NCI-H774 (cell line): ENCODE data around the gene SEMA6A.

Source experiments
- DNase-seq: peaks from one replicate; lab custom pipeline; 2025; lab: John Stamatoyannopoulos, UW

The SEMA6A gene

DNA sequence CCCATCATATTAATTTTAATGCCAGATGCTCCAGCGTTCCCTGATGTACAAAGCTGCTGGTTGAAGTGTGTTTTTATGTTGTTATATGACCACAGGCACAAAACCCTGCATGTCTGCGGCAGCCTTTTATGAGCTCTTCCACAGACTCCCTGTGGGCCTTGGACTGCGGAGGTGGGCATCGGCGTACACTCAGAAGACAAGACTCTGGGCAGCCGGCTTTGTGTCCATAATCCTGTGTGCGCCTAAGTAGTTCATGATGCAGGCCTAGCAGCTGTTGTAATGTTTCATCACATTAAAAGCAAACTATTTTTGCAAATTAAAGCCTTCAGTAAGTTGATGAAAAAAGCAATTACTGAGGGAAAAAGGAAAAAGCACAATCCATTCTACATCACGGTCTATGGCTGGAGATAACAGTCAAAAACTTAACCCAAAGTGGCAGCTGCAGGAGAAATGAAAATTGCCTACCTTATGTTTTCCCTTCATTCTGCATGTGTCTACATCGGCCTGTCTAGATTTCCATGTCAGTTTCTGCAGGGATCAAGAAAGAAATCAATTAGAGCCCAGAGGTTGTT is 78.8 kb downstream of the SEMA6A start:
- DNase-seq, result no peak

DNA sequence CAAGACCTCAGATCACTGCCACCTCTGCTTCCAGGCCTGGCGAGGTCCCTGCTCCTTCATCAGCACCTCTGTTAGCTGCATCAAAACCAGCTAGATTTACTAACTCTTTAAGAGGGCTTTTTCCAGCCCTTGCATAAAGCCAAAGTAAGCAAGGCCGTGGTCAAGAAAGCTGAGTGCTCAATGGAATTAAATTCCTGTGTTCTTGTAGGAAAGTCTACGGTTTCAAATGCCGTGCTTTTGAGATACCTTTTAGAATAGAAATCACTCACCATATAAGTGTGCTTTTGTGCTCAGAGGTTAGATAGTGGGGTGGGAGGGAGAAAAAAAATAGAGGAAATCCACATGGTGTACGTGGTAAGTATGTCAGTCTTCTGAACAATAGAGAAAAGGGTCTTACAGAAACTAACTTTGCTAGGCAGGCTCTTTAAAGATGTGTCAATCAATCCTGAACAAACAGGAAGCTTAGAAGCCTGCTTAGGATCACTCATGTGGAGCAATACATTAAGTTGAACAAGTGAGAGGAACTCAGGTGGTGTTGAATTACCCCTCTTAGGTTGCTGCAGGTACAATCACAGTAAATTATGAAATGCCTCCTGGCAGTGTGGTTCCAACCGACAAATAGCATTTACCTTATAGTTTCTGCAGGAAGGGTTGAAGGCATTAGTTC is 79.7 kb downstream of the SEMA6A start:
- DNase-seq, result no peak

DNA sequence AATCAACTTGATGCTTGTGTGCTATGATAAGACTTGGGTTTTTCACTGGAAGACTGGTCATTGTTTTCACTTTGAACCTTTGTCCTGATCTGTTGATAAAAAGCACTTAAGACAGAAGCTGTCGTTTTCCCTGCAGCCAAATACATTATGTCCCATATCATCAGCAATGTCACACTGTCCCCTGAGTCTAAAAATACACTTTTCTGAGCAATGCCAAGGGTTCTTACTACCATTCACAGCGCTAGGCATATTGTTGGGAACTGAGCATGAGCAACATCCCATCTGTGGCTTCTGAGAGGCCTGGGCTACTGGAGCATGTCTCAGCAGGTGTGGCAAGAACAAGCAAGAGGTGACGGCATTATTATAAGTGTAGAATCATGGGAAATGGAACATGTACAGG is 81.8 kb downstream of the SEMA6A start:
- DNase-seq, result no peak

DNA sequence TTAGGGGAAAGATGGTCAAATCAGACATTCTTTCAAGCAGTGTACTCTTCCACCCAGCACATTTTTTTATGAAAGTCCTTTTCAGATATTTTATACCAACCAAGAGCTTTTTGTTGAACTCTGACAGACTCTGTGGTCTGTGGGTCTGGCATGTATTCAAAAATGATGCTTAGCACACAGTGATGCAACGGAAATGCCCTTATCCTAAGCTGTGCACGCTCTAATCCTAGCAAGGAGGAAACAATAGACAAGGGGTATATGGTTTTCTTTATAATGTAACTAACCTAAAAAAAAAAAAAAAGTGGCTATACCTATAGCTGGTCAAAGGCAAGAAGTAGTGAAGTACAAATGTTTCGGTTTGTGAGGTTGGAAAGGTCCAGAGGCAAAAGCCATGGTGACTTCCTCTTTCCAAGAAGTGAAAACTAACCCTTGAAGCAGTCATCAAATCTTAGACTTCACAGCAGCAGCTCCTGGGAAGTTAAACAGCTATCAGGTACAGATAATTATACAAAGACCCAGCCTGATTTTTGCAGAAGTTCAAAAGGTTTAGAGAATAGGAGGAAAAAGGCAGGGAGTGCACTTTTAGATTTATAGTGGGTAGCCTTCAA is 82.5 kb downstream of the SEMA6A start:
- no peak for DNase-seq

DNA sequence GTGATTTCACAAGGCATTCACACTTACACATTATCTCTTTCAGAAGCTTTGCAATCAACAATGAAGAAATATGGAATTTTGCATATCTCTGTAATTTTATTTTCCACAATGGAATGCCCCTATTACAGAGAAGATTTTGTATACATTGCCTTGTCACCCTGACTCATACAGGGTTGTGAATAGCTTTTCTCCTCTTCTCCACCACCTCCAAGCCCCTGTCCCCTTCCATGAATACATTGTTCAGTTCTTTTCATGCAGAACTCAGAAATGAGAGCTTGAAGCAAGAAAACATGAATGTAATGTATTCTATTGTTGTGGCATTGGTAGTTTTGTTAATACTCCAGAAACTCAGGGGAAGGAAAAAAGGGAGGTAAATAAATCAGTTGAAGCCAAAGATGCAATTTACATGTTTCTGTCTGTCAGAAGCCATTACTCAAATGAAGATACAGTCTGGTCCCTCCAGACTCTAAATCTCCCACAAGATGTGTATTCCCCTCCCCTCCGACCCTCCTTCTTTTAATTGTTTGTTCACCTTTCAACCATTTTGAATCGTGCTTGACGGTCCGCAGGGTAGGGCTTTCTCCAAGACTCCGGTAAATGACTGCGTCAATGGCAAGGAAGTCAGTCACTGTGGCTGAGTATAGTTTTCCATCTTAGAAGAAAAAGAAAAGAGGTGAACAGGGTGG is 86.1 kb downstream of the SEMA6A start:
- DNase-seq, result no peak

DNA sequence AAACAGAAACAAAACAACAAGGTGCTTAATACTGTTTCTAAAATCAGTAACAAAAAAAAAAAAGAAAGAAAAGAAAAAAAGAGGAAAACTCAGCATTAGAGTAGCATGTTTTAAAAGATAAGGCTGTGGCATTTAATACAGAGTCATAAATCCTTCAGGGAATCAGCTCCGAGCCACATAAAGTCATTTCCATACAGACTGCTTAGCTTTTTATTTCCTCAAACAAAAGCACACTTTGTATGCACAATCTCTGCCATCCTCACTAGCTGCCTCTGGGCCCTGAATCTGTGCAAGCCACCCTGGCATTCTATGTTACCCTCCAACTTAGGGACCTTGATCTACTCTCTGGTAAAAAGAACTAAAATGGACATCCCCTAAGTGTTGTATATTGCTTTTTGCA is 87.6 kb downstream of the SEMA6A start:
- no peak for DNase-seq

DNA sequence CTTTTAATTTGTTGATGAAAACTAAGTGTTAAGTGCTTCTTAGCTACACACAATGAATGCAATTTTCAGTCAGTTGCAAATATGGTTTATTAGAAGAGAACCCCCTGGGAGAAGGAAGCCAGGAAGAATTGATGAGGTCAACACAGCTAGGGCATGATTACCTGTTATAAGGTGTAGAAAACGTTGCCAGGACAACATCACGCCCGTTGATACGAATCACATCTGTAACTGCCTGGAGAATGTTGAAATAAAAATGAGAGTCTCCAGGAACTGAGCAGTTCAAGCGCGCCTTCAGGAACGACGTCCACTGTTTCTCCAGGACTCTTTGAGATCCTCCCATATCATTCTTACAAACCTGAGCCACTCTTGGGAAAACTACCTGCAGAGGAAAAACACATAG is 88.0 kb downstream of the SEMA6A start:
- DNase-seq, result peak; percentile 40

DNA sequence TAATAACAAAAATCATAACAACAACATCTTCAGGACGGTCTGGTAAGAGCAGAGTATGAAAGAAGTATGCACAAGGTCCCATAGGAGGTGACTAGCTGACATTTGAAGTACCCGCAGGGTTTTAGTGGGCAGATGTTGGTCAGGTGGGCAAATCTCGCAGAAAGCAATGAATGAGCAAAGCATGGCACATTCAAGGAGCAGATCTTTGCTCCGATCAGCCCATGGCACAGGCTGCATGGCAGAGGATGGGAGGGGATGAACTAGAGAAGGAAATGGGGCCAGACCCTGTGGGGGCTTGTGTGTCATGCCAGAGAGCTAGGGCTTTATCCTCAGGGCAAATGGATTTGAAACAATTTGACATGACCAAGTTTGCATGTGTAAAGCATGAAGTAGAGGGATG is 90.0 kb downstream of the SEMA6A start:
- DNase-seq, result no peak

DNA sequence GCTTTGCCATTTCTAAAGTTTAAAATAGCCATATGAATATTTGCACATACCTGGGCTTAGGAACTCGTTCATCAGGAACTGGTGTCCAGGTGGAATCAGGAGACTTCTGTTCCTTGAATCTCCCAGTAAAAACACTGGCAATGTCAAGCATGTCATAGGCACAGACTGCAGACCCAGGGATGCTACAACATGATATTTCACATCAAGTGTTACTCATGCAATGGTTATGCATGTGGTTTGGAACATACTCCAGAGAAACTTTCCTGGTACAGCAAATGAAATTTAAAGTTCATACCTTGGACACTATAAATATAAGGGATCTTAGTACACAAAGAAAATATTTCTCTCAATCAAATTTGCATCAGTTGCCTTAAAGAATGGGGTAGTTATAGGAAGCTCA is 92.2 kb downstream of the SEMA6A start:
- no peak for DNase-seq

DNA sequence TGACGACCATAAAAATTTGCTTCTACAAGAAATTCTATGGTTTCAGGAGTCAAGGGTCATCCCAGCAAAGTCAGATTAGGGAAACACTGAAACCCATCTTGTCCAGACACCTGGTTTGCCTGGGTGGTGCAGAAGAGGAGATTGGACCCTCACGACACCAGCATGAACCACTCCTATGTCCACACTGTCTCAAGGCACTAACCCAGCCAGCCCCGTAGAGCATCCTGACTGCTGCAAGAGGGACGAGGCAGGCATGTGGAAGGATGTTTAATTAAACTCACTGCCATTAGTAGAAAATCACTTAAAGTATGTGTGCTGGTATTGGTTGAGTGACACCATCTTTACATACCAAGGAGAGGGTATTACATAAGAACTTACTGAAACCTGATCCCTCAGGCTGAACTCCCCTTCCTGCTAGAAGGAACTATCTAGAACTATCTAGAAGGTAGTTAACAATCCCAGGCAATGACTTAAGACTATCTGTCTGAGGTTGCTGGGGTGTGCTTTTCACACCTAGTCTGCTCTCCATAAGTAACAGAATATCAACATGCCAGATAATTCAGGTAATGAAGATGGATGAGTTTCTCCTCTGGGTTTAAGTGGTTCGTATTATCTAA is 93.6 kb downstream of the SEMA6A start:
- no peak for DNase-seq

DNA sequence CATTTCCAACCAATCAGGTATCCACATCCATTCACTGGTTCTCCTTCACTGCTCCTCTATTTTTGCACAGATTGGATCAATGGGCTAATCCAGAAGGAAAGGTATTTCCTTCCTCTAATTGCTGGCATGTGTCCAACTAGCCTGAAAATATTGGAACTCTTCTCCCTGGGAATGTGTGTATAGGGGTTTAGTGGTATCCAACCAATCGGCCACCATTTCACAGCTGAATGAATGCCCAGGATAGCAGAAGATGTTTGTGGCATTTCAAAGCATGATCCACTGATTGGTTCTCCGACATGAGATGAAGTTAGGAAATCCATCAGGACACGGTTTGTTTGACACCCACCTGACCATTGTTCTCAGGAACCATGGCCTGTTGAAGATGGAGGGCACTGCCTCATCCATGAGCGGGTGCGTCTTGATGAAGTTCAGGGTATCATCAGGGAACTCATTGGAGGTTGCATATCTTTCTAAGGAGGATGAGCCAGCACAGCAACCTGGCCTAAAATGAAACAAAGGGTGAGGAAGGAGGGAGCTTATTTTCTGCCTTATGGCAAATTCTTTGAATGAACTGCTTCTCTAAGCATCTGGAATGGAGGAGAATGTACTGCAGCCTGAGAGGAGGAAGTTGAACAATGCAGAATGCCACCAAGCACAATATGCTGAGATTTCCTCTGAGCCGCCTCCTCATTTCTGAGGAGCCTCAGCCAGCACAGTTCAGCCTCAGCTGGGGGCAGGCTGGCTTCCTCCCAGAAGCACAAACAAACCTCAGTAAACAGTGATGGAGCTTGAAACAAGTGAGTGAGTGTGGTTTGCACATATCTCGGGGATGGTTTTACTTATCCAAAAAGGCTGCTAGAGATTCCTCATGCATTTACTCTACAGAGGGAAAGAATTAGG is 94.6 kb downstream of the SEMA6A start:
- no peak for DNase-seq

DNA sequence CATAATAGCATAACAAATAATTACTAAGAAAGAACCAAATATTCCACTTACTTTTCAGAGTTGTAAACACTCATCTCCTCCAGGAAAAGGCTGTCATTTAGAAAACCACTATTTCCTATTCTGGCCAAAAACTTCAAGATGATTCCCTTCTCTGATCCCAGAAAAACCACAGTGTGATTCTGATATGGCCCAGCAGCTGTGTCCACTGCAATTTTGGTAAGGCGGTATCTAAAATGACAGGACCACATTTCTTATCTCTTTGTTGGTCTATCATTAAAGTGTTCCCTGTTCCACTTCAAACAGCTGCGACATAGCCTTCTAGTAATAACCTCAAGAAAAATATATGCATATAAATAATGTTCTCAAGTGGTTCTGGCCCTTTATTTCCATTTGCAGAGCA is 96.1 kb downstream of the SEMA6A start:
- DNase-seq, result no peak

DNA sequence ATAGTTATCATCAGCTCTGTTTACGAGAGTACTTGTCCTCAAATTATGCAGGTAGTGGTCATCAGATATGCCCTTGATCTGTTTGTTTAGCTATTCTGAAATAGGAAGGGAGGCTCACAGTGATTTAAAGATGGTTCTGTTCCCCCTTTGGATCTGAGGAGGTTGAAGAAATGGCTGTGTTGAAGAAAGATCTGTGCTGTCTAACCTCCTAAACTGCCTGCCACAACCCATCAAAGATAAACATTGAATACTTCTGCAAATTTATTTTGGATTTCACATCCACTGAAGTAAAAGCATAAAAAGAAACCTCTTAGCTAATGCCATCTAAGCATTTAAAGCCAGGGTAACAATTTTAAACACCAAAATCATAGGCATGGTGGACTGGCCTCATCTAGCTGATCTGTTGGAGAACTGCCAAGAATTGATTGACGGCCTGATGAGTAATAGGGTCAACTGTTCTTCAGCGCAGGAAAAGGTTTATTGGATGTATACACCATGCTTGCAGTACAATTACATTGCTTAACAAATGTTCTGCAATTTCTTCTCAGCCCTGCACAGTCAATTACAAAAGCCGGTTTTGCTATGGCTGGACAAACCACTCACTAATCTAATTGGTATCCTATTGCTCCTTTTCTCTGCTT is 97.6 kb downstream of the SEMA6A start:
- DNase-seq, result no peak

DNA sequence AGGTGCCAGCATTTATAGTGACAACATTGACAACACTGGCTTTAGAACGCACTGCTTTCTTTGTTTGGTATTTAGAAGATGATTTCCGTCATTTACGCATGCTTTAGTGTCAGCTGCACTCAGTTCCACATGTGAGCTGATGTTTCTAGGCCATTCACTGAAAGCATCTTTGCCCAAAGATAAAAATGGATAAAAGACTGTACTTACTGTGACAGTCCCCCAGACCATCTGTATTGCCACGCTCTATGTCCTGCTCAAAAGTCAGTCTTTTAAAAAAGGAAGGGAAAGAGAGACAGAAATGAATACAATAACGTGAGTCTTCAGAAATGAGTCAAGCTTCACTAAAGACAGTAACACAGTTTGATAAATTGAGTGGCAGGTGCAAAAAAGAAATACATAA is 99.3 kb downstream of the SEMA6A start:
- no peak for DNase-seq

DNA sequence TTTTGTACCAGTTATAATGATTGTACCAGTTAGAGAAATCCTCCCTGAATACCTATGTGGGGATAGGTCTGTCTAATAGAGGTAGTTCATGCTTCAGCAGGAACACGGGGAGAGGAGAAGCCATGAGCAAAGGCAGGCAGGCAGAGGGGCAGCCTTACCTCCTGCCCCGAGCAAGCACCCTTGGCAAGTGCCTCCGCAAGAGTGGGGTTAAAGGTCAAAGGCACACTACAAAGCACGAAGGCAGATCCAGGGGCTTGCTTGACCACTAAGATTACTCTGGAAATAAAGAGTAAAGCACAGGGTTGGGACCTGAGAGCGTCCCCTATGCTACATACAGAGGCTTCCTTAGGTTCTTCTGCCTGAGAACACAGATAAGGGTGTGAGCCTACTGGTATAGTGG is 100.9 kb downstream of the SEMA6A start:
- DNase-seq, result no peak

DNA sequence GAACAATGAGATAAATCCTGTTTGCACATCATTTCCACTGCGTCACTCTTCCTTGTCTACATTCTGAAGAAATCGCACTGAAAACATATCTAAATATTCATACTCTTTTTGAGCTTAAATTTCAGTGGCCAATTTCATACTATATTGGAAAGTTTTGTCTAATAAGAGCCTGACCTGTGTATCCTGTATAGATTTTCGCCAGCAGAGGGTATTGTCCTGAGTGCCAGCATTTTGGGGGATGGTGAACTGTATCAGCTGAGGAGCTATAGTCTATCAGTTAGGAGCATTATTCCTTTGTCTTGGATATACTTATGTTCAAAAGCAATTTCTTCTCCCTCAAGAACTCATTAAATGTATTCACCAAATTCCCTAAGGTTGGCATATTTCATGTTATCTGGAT is 102.3 kb downstream of the SEMA6A start:
- no peak for DNase-seq

DNA sequence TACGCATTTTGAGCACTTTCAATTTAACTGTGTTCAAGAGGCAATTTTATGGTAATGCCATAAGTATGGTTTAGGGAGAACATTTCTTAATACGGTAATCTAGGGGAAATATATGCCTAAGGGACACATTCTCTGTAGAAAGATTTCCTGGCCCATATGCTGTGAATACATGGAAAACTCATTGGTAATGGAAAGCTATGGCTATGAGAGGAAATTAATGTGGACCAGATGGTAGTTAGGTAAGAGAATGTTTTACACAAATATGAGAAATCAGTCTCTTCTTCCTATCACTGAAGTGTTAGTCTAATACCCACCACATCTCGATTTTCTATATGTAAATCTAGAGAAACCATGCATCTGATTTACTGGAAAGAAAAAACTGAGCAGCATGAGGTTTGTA is 105.0 kb downstream of the SEMA6A start:
- no peak for DNase-seq

DNA sequence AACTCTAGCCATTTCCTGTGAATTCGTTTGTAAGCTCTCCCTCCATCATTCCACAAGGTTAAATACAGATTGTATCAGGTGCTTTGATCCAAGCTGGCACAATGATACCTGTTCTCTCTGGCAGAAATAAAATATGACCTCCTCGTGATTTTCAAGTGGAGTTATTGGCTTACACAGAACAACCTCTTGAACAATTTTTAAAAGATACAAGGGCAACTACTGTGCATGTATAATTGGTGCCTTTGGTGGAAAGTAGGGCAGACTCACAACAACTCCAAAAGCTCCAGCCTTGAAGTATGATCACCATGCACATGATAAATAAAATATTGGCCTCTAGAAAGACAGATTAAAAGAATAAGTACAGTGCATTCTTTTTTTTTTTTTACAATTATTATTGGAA is 106.0 kb downstream of the SEMA6A start:
- DNase-seq, result no peak

DNA sequence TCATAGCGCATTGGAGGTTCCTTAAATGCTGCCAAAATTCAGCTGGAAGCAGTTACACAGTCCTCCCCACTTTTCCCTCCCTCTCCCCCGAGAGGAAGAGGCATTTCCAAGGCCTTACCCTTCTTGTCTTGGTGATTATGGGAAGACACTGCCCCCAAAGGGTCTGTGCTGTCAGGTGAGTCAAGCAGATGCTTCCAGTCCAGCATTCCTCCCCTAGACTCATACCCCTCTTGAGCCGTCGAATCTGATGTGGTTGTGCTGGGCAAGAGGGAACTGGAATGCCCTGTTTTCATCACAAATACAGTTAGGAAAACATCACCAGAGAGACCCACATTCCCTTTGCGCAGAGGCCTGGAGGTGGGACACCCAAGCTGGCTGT is 107.2 kb downstream of the SEMA6A start:
- no peak for DNase-seq

DNA sequence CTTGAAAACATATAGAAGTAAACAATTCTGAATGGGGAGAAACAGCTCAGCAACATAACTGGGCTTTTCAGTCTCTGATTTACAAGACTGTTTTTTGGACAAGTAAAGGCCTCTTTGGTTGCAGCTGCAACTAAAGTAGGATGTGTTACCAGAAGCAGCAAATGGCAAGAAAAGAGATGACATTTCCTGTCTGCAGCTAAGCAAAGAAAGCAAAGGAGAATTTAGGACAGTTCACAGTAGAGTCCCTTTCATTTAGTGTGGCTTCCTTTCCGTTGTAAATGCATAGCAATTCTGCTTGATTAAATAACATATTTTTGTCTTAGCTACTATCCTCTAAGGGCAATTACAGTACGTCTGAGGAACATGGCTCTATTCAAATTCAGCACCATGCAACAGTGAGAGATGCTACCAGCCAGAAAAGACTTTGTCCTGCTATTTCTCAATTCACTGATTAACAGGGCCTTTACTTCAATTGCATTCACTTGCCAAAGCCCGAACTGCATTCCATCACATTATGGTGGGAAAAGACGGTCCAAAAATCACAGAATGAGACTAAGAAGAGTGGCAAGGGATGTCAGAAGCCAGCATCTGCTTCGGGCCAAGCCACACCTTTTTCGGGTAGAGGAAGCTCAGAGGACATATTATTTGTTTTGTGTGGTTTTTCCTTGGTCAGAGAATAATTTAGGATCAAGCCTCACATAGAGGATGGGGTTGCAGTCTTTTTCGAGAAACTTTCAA is 107.7 kb downstream of the SEMA6A start:
- no peak for DNase-seq

DNA sequence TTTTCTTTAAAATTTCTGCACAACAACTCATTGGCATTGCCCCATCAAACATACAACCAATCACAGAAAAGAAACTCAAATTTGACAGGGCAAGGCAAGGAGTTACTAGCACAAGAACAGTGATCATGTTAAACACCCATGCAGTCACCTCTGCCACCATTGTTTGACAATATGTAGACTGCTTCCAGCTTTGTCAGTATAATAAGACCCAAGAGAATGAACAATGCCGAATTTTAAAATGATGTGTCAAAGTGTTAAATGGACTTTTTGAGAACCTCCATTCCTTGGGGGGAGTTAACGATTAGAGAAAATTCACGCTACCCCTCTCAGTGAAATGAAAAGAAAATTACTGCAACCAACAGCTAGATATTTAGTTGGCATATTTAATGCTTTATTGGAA is 109.2 kb downstream of the SEMA6A start:
- no peak for DNase-seq
